Esophagus squamous epithelium (tissue), 4 donors: ENCODE measurements around the gene GBF1.

ENCODE experiments used
- POLR2A ChIP-seq, 4 donors: fragments of 450-650 bp; IDR thresholded peaks; one replicate each; pipeline ENCODE4 v1.6.1; 2017; ENCODE audit warnings: antibody characterized with exemption in 4 of 4, mild to moderate bottlenecking in 4 of 4, moderate library complexity in 3 of 4
- TF ChIP-seq, protein P1 (sequence below), 6 experiments: fragments of 450-650 bp in 4 of 6; fragments of 200-600 bp in 2 of 6; sonication (generic) in 2 of 6; IDR thresholded peaks; one replicate each; pipeline ENCODE4 v1.5.1; 2016 to 2019; ENCODE audit warnings: antibody characterized with exemption in 6 of 6, mild to moderate bottlenecking in 4 of 6, moderate library complexity in 4 of 6

GRCh38 chr10:102402512-102402896 is 157.2 kb downstream of the GBF1 start:
- TF ChIP-seq, protein P1, sequence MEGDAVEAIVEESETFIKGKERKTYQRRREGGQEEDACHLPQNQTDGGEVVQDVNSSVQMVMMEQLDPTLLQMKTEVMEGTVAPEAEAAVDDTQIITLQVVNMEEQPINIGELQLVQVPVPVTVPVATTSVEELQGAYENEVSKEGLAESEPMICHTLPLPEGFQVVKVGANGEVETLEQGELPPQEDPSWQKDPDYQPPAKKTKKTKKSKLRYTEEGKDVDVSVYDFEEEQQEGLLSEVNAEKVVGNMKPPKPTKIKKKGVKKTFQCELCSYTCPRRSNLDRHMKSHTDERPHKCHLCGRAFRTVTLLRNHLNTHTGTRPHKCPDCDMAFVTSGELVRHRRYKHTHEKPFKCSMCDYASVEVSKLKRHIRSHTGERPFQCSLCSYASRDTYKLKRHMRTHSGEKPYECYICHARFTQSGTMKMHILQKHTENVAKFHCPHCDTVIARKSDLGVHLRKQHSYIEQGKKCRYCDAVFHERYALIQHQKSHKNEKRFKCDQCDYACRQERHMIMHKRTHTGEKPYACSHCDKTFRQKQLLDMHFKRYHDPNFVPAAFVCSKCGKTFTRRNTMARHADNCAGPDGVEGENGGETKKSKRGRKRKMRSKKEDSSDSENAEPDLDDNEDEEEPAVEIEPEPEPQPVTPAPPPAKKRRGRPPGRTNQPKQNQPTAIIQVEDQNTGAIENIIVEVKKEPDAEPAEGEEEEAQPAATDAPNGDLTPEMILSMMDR (IDR thresholded peaks at IDR 0.05) = no peak
- no peak for TF ChIP-seq POLR2A (IDR thresholded peaks at IDR 0.05)
